Sigmoid colon (tissue), 4 donors: ENCODE measurements around the gene ZNF888.

Source experiments
- CTCF ChIP-seq, 4 experiments: fragments of 450-650 bp in 3 of 4; fragments of 200-600 bp in 1 of 4; IDR thresholded peaks; one replicate each; pipeline ENCODE4 v1.5.1; 2016 to 2019; ENCODE audit warnings: antibody characterized with exemption in 4 of 4, mild to moderate bottlenecking in 3 of 4, moderate library complexity in 2 of 4
- EP300 ChIP-seq, 4 donors: sonication (generic); formaldehyde crosslinking; IDR thresholded peaks; one replicate each; pipeline ENCODE4 v1.6.1; 2017; ENCODE audit warnings: antibody characterized with exemption in 4 of 4
- POLR2A ChIP-seq, 2 donors: fragments of 450-650 bp; IDR thresholded peaks; one replicate each; pipeline ENCODE4 v1.6.1; 2016; ENCODE audit warnings: antibody characterized with exemption in 2 of 2, mild to moderate bottlenecking in 2 of 2, moderate library complexity in 2 of 2
- POLR2AphosphoS5 ChIP-seq, 4 donors: sonication (generic); formaldehyde crosslinking; IDR thresholded peaks; one replicate each; pipeline ENCODE4 v1.6.1; 2017; ENCODE audit warnings: antibody characterized with exemption in 4 of 4

GRCh38 chr19:52880895-52881389 is 42.3 kb downstream of the ZNF888 start:
- TF ChIP-seq POLR2AphosphoS5 (IDR thresholded peaks at IDR 0.05), result no peak
- TF ChIP-seq CTCF (IDR thresholded peaks at IDR 0.05), result no peak
- TF ChIP-seq EP300 (IDR thresholded peaks at IDR 0.05), result no peak
- no peak for TF ChIP-seq POLR2A (IDR thresholded peaks at IDR 0.05)
